Measurements from ENCODE around the gene CYBB. TPM values are rescaled to one million over a fixed set of nuclear protein-coding genes. Genes with fewer than 3 reads are reported as not detected.

Gene CYBB
- total RNA-seq, 4 donors from 2014 or later: 0.73 to 3.7 (median 2.6) TPM

DNA sequence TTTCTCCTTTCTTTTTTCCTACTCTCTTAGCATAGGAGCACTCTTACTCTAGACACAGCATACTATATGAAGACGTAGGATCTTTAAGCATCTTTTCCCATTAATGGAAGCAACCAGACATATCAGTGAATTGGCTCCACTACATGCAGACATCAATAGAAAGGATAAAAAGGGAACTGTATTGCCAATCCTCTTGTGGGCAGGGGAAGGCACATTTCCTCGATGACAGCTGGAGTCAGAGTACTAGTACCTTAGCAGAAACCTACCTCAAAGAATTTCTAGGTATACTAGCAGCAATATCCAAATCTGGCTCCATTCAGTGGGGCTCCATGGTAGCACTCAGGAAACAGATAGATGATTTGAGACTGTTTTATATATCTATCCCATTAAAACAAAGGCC is 20.1 kb downstream of the CYBB start:
- no peak for DNase-seq (ENCODE audit: low spot score in 2 of 2)
- no peaks in the 10 kb centered on the region for H3K27me3 ChIP-seq
- H3K27ac ChIP-seq: no peak overlapping the region
- no peak overlapping the region for H3K4me3 ChIP-seq
- no peaks in the 10 kb centered on the region for H3K4me1 ChIP-seq
- H3K9me3 ChIP-seq: no peaks in the 10 kb centered on the region
- TF ChIP-seq POLR2AphosphoS5 (IDR thresholded peaks at IDR 0.05): no peak
- TF ChIP-seq POLR2A (IDR thresholded peaks at IDR 0.05): no peak
- no peaks in the 10 kb centered on the region for H3K36me3 ChIP-seq
- 76% methylated on average over 2 of the region's 2 CpGs for WGBS

DNA sequence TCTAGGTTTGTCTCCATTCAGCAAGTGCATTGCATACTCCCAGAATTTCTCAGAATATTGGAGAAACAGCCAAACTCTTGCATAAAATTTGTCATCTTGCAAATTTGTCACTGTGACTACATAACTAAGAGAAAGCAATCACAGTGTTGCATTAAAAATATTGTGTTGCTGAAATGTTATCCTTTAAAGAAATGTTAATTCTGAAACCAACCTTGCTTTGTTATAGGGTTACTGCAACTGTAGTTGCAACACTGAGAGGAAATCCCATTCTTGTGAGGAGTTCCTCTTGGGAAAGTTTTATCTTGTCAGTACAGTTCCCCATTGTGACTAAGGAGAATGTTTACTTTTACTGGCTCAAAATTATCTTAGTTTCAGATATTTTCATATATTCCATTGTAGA is 20.9 kb downstream of the CYBB start:
- TF ChIP-seq POLR2AphosphoS5 (IDR thresholded peaks at IDR 0.05) (no peak), EP300 (IDR thresholded peaks at IDR 0.05) (no peak), POLR2A (IDR thresholded peaks at IDR 0.05) (no peak)
- TF ChIP-seq, protein P1, sequence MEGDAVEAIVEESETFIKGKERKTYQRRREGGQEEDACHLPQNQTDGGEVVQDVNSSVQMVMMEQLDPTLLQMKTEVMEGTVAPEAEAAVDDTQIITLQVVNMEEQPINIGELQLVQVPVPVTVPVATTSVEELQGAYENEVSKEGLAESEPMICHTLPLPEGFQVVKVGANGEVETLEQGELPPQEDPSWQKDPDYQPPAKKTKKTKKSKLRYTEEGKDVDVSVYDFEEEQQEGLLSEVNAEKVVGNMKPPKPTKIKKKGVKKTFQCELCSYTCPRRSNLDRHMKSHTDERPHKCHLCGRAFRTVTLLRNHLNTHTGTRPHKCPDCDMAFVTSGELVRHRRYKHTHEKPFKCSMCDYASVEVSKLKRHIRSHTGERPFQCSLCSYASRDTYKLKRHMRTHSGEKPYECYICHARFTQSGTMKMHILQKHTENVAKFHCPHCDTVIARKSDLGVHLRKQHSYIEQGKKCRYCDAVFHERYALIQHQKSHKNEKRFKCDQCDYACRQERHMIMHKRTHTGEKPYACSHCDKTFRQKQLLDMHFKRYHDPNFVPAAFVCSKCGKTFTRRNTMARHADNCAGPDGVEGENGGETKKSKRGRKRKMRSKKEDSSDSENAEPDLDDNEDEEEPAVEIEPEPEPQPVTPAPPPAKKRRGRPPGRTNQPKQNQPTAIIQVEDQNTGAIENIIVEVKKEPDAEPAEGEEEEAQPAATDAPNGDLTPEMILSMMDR (IDR thresholded peaks at IDR 0.05): no peak
- no peak overlapping the region for H3K4me3 ChIP-seq
- no peaks in the 10 kb centered on the region for H3K36me3 ChIP-seq
- H3K27ac ChIP-seq: no peak overlapping the region
- no peaks in the 10 kb centered on the region for H3K9me3 ChIP-seq
- H3K4me1 ChIP-seq: no peaks in the 10 kb centered on the region
- H3K27me3 ChIP-seq: no peaks in the 10 kb centered on the region
- no peak for DNase-seq (ENCODE audit: low spot score in 2 of 2)

DNA sequence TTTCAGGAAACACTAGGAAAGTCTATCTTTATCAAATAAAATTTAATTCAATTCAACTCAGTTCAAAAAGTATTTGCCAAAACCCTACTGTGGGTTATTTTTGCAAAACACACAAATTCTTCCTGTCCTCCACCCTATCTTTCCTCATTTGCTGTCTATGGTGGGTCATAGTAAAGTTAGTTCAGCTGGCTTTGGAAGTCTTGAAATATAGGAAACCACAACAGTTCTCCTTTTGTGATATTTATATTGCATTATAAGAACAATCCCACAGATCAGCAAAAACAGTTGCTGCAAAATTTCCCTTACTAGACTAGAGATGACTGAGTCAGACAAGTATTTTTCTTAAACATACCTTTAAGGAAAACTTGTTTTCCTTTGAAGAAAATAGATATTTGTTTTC is 22.2 kb downstream of the CYBB start:
- Histone ChIP-seq H3K27ac (no peak overlapping the region), H3K4me3 (no peak overlapping the region), H3K27me3 (no peaks in the 10 kb centered on the region), H3K36me3 (no peaks in the 10 kb centered on the region), H3K4me1 (no peaks in the 10 kb centered on the region), H3K9me3 (no peaks in the 10 kb centered on the region)
- TF ChIP-seq POLR2AphosphoS5 (IDR thresholded peaks at IDR 0.05): no peak
- TF ChIP-seq, protein P1 (IDR thresholded peaks at IDR 0.05): no peak
- no peak for TF ChIP-seq EP300 (IDR thresholded peaks at IDR 0.05)
- TF ChIP-seq POLR2A (IDR thresholded peaks at IDR 0.05): no peak
- no peak for DNase-seq (ENCODE audit: low spot score in 2 of 2)

DNA sequence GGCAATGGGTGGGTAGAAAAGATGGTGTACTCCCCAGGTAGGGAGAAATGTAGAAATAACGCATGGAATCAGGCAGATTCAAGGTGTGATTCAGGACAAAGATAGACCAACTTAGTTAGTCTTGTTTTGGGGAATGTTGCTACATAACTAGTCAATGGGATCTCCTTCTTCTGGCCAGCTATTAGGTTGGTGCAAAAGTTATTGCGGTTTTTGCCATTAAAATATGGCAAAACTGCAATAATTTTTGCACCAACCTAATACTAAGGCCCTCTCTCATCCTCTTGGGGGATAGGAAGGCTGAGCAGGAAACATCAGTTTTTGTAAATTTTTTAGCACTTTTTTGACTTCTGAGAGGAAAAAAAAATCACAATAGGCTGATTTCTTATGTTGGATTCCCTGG is 23.2 kb downstream of the CYBB start:
- DNase-seq (ENCODE audit: low spot score in 2 of 2): no peak
- WGBS: 64% methylated on average over 2 of the region's 2 CpGs
- no peaks in the 10 kb centered on the region for H3K27me3 ChIP-seq
- TF ChIP-seq POLR2A (IDR thresholded peaks at IDR 0.05): no peak
- TF ChIP-seq, protein P1 (IDR thresholded peaks at IDR 0.05): no peak
- no peak for TF ChIP-seq POLR2AphosphoS5 (IDR thresholded peaks at IDR 0.05)
- TF ChIP-seq EP300 (IDR thresholded peaks at IDR 0.05): no peak
- H3K9me3 ChIP-seq: no peaks in the 10 kb centered on the region
- H3K4me3 ChIP-seq: no peak overlapping the region
- H3K27ac ChIP-seq: no peak overlapping the region
- H3K36me3 ChIP-seq: no peaks in the 10 kb centered on the region
- H3K4me1 ChIP-seq: no peaks in the 10 kb centered on the region

DNA sequence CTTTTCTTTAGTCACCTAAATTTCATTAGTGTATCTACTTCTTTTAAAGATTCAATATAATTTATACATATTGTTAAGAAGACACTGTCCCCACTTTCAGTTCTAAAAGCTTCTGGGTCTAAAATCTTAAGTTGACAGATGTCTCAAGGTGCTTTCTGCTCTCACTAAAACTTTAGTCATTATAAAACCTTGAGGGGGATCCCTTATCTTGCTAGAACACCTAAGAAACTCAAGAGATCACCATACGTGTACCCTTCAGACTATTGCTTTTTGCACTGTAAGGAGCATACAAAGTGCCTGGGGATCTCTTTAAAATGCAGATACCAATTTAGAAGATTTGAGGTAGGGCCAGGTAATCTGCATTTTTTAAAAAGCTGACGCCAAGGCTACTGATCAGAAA is 30.1 kb downstream of the CYBB start:
- no peaks in the 10 kb centered on the region for H3K4me1 ChIP-seq
- H3K4me3 ChIP-seq: no peak overlapping the region
- no peaks in the 10 kb centered on the region for H3K9me3 ChIP-seq
- H3K27ac ChIP-seq: no peak overlapping the region
- WGBS: 72% methylated on average over 2 of the region's 2 CpGs
- H3K36me3 ChIP-seq: no peaks in the 10 kb centered on the region
- no peak for DNase-seq (ENCODE audit: low spot score in 2 of 2)
- no peak for TF ChIP-seq EP300 (IDR thresholded peaks at IDR 0.05)
- TF ChIP-seq POLR2A (IDR thresholded peaks at IDR 0.05): no peak
- TF ChIP-seq POLR2AphosphoS5 (IDR thresholded peaks at IDR 0.05): no peak
- TF ChIP-seq, protein P1 (IDR thresholded peaks at IDR 0.05): no peak
- H3K27me3 ChIP-seq: no peaks in the 10 kb centered on the region

DNA sequence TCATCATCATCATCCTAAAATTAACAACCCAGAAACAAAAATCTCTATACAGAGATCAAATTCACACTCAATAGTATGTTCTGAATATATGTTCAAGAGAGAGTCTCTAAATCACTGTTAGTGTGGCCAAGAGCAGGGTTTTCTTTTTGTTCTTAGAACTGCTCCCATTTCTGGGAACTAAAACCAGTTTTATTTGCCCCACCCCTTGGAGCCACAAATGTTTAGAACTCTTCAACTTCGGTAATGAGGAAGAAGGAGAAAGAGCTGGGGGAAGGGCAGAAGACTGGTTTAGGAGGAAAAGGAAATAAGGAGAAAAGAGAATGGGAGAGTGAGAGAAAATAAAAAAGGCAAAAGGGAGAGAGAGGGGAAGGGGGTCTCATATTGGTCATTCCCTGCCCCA is 32.3 kb downstream of the CYBB start:
- H3K9me3 ChIP-seq: no peaks in the 10 kb centered on the region
- H3K27ac ChIP-seq: no peak overlapping the region
- DNase-seq (ENCODE audit: low spot score in 2 of 2): no peak
- H3K4me3 ChIP-seq: no peak overlapping the region
- 19% methylated on average over 1 of the region's 1 CpG for WGBS
- TF ChIP-seq POLR2A (IDR thresholded peaks at IDR 0.05): no peak
- TF ChIP-seq, protein P1 (IDR thresholded peaks at IDR 0.05): no peak
- TF ChIP-seq POLR2AphosphoS5 (IDR thresholded peaks at IDR 0.05): no peak
- no peak for TF ChIP-seq EP300 (IDR thresholded peaks at IDR 0.05)
- H3K36me3 ChIP-seq: no peaks in the 10 kb centered on the region
- H3K4me1 ChIP-seq: no peaks in the 10 kb centered on the region
- H3K27me3 ChIP-seq: no peaks in the 10 kb centered on the region
